ENCODE measurements around the gene BNIP3.

Gene BNIP3

GRCh38 chr10:132001238-132001972, 19.7 kb upstream of the BNIP3 start:
- H3K27me3 ChIP-seq (replicated peaks; ENCODE audit: control insufficient read depth, insufficient read depth, low read length) = no peaks in the 10 kb centered on the region; the same call in 1 of the 2 replicates
- no peak for TF ChIP-seq CTCF (IDR thresholded peaks at IDR 0.05; ENCODE audit: insufficient read depth, low read length, poor library complexity, severe bottlenecking)
- no peaks in the 10 kb centered on the region for H3K36me3 ChIP-seq (ENCODE audit: control insufficient read depth, insufficient read depth, low read length)
- no peak for DNase-seq (ENCODE audit: extremely low read depth, insufficient read length)
- no peak overlapping the region for H3K4me3 ChIP-seq (replicated peaks; ENCODE audit: low read depth, low read length)

- DNase-seq (ENCODE audit: extremely low read depth, insufficient read length) = no peak
- no peaks in the 10 kb centered on the region for H3K36me3 ChIP-seq (ENCODE audit: control insufficient read depth, insufficient read depth, low read length)
- H3K4me3 ChIP-seq (replicated peaks; ENCODE audit: low read depth, low read length) = no peak overlapping the region
- H3K27me3 ChIP-seq (replicated peaks; ENCODE audit: control insufficient read depth, insufficient read depth, low read length) = no peaks in the 10 kb centered on the region; the same call in 1 of the 2 replicates
- TF ChIP-seq CTCF (IDR thresholded peaks at IDR 0.05; ENCODE audit: insufficient read depth, low read length, poor library complexity, severe bottlenecking) = no peak
Measured at GRCh38 chr10:131998845-131999681, 17.3 kb upstream of the BNIP3 start.

- Histone ChIP-seq H3K36me3 (ENCODE audit: control insufficient read depth, insufficient read depth, low read length) (no peaks in the 10 kb centered on the region), H3K27me3 (replicated peaks; ENCODE audit: control insufficient read depth, insufficient read depth, low read length) (no peaks in the 10 kb centered on the region; the same call in 1 of the 2 replicates), H3K4me3 (replicated peaks; ENCODE audit: low read depth, low read length) (no peak overlapping the region)
- no peak for DNase-seq (ENCODE audit: extremely low read depth, insufficient read length)
- TF ChIP-seq CTCF (IDR thresholded peaks at IDR 0.05; ENCODE audit: insufficient read depth, low read length, poor library complexity, severe bottlenecking) = no peak
Measured at GRCh38 chr10:131998050-131998844, 16.5 kb upstream of the BNIP3 start.

DNA sequence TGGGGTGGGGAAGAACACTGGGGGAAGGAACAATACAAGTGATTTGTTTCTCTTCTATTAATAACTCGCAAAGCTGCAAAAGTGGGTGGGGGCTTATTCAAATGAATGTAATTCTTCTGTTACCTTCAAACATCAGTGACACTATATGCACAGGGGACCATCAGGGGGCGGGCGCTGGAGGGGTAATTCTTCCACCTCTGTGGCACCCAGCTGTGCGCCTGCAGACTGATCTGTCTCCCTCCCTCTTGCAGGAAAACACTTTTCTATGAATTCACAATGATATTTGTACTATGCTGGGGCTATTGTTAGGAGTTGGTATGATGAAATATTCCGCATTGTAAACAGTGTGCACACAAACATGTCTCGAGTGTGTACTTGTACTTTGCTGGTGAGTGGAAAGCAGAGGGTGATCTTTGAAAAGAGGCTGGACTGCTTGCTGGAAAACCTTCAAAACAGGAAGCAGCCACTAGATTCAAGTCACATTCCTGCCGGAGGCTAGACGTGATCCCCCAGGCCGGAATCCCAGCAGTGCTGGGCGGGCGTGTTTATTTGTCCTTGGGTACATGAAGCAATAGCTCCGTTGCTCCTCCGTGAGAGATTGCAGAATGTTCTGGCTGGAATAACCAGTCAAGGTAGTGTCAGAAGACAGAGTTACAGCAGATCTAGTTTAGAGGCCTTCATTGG, 15.8 kb upstream of the BNIP3 start:
- no peak for TF ChIP-seq CTCF (IDR thresholded peaks at IDR 0.05; ENCODE audit: insufficient read depth, low read length, poor library complexity, severe bottlenecking)
- Histone ChIP-seq H3K27me3 (replicated peaks; ENCODE audit: control insufficient read depth, insufficient read depth, low read length) (no peaks in the 10 kb centered on the region; the same call in 1 of the 2 replicates), H3K4me3 (replicated peaks; ENCODE audit: low read depth, low read length) (no peak overlapping the region), H3K36me3 (ENCODE audit: control insufficient read depth, insufficient read depth, low read length) (no peaks in the 10 kb centered on the region)
- DNase-seq (ENCODE audit: extremely low read depth, insufficient read length) = no peak

Data from GM06990 (cell line).